HL-60 (cell line): ENCODE measurements around the gene CEP19.

Source experiments
- DNase-seq, 2 experiments: peaks; one replicate each; pipeline ENCODE4 v3.0.0-alpha.2; 2010 to 2020; ENCODE audit warnings: low read depth in 1 of 2, low spot score in 1 of 2
- H3K27ac ChIP-seq: fragments of 250-450 bp; sonication (Bioruptor Pico); replicated peaks from 2 replicates; pipeline ENCODE4 v1.5.1; 2020; ENCODE audit warnings: mild to moderate bottlenecking, moderate library complexity
- H3K27me3 ChIP-seq: fragments of 250-450 bp; sonication (Bioruptor Pico); 2 replicates; pipeline ENCODE4 v1.5.1; 2021; ENCODE audit warnings: mild to moderate bottlenecking, moderate library complexity; ENCODE audit not compliant: insufficient read depth, poor library complexity, severe bottlenecking
- H3K4me3 ChIP-seq: replicated peaks from 2 replicates; pipeline ENCODE4 v1.5.1; 2011; ENCODE audit warnings: mild to moderate bottlenecking, control low read depth, low read length; ENCODE audit not compliant: insufficient read depth
- CTCF ChIP-seq: IDR thresholded peaks from one replicate; pipeline ENCODE4 v1.5.1; 2011; ENCODE audit warnings: low read length, control low read depth, inconsistent platforms; ENCODE audit not compliant: insufficient read depth
- GABPA ChIP-seq: IDR thresholded peaks from 2 replicates; pipeline ENCODE4 v1.6.1; 2012; ENCODE audit warnings: low read depth
- POLR2AphosphoS5 ChIP-seq: IDR thresholded peaks from 2 replicates; pipeline ENCODE4 v1.6.1; 2012; ENCODE audit warnings: low read depth
- REST ChIP-seq: IDR thresholded peaks from 2 replicates; pipeline ENCODE4 v1.6.1; 2012; ENCODE audit warnings: low read depth; ENCODE audit not compliant: insufficient replicate concordance
- SPI1 ChIP-seq: IDR thresholded peaks from 2 replicates; pipeline ENCODE4 v1.6.1; 2012; ENCODE audit warnings: low read depth, mild to moderate bottlenecking, borderline replicate concordance

CEP19 gene

GRCh38 chr3:196677931-196678330 lies 34.1 kb downstream of the CEP19 start:
- no peaks in the 10 kb centered on the region for H3K27me3 ChIP-seq
- no peak for TF ChIP-seq CTCF
- no peak for TF ChIP-seq POLR2AphosphoS5
- TF ChIP-seq GABPA, result no peak
- TF ChIP-seq REST, result no peak
- no peak for TF ChIP-seq SPI1
- no peak overlapping the region for H3K27ac ChIP-seq
- H3K4me3 ChIP-seq, result no peak overlapping the region
- no peak for DNase-seq

GRCh38 chr3:196677353-196677752 lies 34.7 kb downstream of the CEP19 start:
- H3K4me3 ChIP-seq, result no peak overlapping the region
- no peaks in the 10 kb centered on the region for H3K27me3 ChIP-seq

GRCh38 chr3:196673632-196674031 lies 38.4 kb downstream of the CEP19 start:
- no peak for TF ChIP-seq SPI1
- no peak for DNase-seq
- no peak overlapping the region for H3K27ac ChIP-seq
- H3K27me3 ChIP-seq, result no peaks in the 10 kb centered on the region
- H3K4me3 ChIP-seq, result no peak overlapping the region

More at GRCh38 chr3:196677353-196677752, 34.7 kb downstream of the CEP19 start:
- no peak overlapping the region for H3K27ac ChIP-seq
- DNase-seq, result no peak
- TF ChIP-seq REST (no peak), GABPA (no peak), POLR2AphosphoS5 (no peak), CTCF (no peak), SPI1 (no peak)

GRCh38 chr3:196670339-196670738 lies 41.7 kb downstream of the CEP19 start:
- H3K27ac ChIP-seq, result no peak overlapping the region
- TF ChIP-seq CTCF, result no peak
- TF ChIP-seq GABPA, result no peak
- TF ChIP-seq SPI1, result no peak
- no peak for TF ChIP-seq REST
- TF ChIP-seq POLR2AphosphoS5, result no peak
- no peak for DNase-seq
- H3K27me3 ChIP-seq, result no peaks in the 10 kb centered on the region
- H3K4me3 ChIP-seq, result no peak overlapping the region
